Measurements from ENCODE around the gene FEM1A.
"Not testable (repeated sequence)": the region's sequence is repeated elsewhere in the genome, so short reads cannot be mapped to it uniquely, and the experiment has no call there.

FEM1A gene

GRCh38 chr19:4811328-4812131 is 20.0 kb downstream of the FEM1A start:
- DNase-seq (ENCODE audit: low spot score): peak; percentile 60

GRCh38 chr19:4814625-4815425 is 23.3 kb downstream of the FEM1A start:
- DNase-seq (ENCODE audit: low spot score): no peak

- DNase-seq (ENCODE audit: low spot score): peak; percentile 90
These were observed 24.1 kb downstream of the FEM1A start for GRCh38 chr19:4815426-4816201.

GRCh38 chr19:4816202-4816949 is 24.8 kb downstream of the FEM1A start:
- no peak for DNase-seq (ENCODE audit: low spot score)

GRCh38 chr19:4816950-4817278 is 25.4 kb downstream of the FEM1A start:
- no peak for DNase-seq (ENCODE audit: low spot score)

GRCh38 chr19:4817467-4818277 is 26.1 kb downstream of the FEM1A start:
- DNase-seq (ENCODE audit: low spot score): no peak

GRCh38 chr19:4821265-4821664 is 29.7 kb downstream of the FEM1A start:
- no peak for DNase-seq (ENCODE audit: low spot score)

GRCh38 chr19:4822354-4822753 is 30.8 kb downstream of the FEM1A start:
- not testable (repeated sequence) for DNase-seq (ENCODE audit: low spot score)

- no peak for DNase-seq (ENCODE audit: low spot score)
These were observed 32.0 kb downstream of the FEM1A start for GRCh38 chr19:4823577-4823976.

GRCh38 chr19:4829001-4829712 is 37.6 kb downstream of the FEM1A start:
- no peak for DNase-seq (ENCODE audit: low spot score)

GRCh38 chr19:4830332-4830731 is 38.8 kb downstream of the FEM1A start:
- no peak for DNase-seq (ENCODE audit: low spot score)

GRCh38 chr19:4830768-4831265 is 39.3 kb downstream of the FEM1A start:
- no peak for DNase-seq (ENCODE audit: low spot score)

- DNase-seq (ENCODE audit: low spot score): no peak
These were observed 39.9 kb downstream of the FEM1A start, which contains the start of gene TICAM1 for GRCh38 chr19:4831304-4831978. Gene TICAM1, minus strand, starts transcription at chr19:4831712. Its CDS starts 13,335 bp downstream, at chr19:4818377.

- not testable (repeated sequence) for DNase-seq (ENCODE audit: low spot score)
These were observed 40.4 kb downstream of the FEM1A start for GRCh38 chr19:4831979-4832340.

- no peak for DNase-seq (ENCODE audit: low spot score)
These were observed 41.2 kb downstream of the FEM1A start for GRCh38 chr19:4832776-4833175.

- DNase-seq (ENCODE audit: low spot score): no peak
These were observed 47.7 kb downstream of the FEM1A start for GRCh38 chr19:4839192-4839591.

GRCh38 chr19:4843647-4843965 is 52.1 kb downstream of the FEM1A start:
- DNase-seq (ENCODE audit: low spot score): no peak

- DNase-seq (ENCODE audit: low spot score): no peak
These were observed 53.0 kb downstream of the FEM1A start for GRCh38 chr19:4844348-4845179.

- not testable (repeated sequence) for DNase-seq (ENCODE audit: low spot score)
These were observed 54.4 kb downstream of the FEM1A start for GRCh38 chr19:4845975-4846374.

Data from kidney capillary endothelial cell (primary cell).